GM12864 (cell line): ENCODE data around the gene AFAP1L1.

ENCODE experiments used
- DNase-seq: peaks from one replicate; pipeline ENCODE4 v3.0.0-alpha.2; 2011; ENCODE audit warnings: low read depth
- H3K4me3 ChIP-seq: 2 replicates; pipeline ENCODE4 v1.5.1; 2011; ENCODE audit warnings: mild to moderate bottlenecking, low read depth, low read length, control low read depth
- CTCF ChIP-seq: IDR thresholded peaks from 2 replicates; pipeline ENCODE4 v1.5.1; 2011; ENCODE audit warnings: low read depth, mild to moderate bottlenecking, moderate library complexity, low read length, control low read depth, inconsistent platforms; ENCODE audit errors: missing control alignments

AFAP1L1 gene

GRCh38 chr5:149283626-149284480, 12.2 kb downstream of the AFAP1L1 start:
- no peak overlapping the region for H3K4me3 ChIP-seq
- no peak for TF ChIP-seq CTCF
- DNase-seq = no peak

GRCh38 chr5:149284501-149284900, 12.8 kb downstream of the AFAP1L1 start:
- no peak for TF ChIP-seq CTCF
- no peak for DNase-seq
- H3K4me3 ChIP-seq = no peak overlapping the region

- TF ChIP-seq CTCF = no peak
- no peak for DNase-seq
- no peak overlapping the region for H3K4me3 ChIP-seq
Measured at GRCh38 chr5:149285153-149285552, 13.5 kb downstream of the AFAP1L1 start.

- TF ChIP-seq CTCF = no peak
- H3K4me3 ChIP-seq = no peak overlapping the region
Measured at GRCh38 chr5:149288436-149288835, 16.8 kb downstream of the AFAP1L1 start.

GRCh38 chr5:149289301-149289700, 17.6 kb downstream of the AFAP1L1 start:
- TF ChIP-seq CTCF = no peak
- no peak for DNase-seq
- no peak overlapping the region for H3K4me3 ChIP-seq

More at GRCh38 chr5:149288436-149288835, 16.8 kb downstream of the AFAP1L1 start:
- no peak for DNase-seq

GRCh38 chr5:149294872-149295829, 23.5 kb downstream of the AFAP1L1 start:
- no peak for DNase-seq
- no peak for TF ChIP-seq CTCF
- H3K4me3 ChIP-seq = no peak overlapping the region
